ENCODE measurements around the gene COA1. TPM values are rescaled to one million over a fixed set of nuclear protein-coding genes. Genes with fewer than 3 reads are reported as not detected.

The COA1 gene
- total RNA-seq, 2 experiments from 2014 or later: 63.9 to 96.0 TPM

DNA sequence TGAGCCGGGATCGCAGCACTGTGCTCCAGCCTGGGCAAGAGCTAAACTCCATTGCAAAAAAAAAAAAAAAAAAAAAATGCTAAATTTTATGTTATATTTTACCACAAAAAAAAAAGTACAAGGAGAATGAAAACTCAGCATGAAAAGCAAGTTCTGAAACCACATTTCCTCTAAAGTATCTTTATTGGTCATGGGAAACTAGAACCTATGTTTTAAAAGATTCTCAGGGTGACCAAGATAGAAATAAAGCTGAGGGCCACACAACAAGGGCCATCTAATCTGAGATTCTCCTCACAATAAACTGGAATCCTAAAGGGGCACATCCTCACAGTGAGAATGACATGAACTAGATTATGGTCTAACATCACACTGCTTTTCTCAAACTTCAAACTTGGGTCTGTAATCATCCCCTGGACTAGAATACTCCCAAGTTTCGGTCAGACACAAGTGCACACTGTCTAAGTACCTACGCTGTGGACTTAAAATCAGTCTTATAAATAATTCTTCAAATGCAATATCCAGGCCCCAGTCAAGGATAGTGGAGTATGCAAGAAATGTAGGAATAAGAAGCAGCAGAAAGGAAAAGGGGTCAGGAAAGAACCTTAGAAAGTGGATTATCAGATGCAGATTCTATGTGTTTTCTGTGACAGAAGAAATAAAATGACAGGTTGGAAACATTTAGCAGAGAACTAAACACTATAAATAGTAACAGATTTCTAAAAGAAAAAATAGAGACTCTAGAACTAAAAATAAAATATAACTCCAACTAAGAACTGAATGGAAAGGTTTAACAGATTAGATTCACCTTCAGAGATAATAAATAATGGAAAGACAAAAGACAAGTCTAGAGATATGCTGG, 49.9 kb downstream of the COA1 start:
- TF ChIP-seq, protein P1, sequence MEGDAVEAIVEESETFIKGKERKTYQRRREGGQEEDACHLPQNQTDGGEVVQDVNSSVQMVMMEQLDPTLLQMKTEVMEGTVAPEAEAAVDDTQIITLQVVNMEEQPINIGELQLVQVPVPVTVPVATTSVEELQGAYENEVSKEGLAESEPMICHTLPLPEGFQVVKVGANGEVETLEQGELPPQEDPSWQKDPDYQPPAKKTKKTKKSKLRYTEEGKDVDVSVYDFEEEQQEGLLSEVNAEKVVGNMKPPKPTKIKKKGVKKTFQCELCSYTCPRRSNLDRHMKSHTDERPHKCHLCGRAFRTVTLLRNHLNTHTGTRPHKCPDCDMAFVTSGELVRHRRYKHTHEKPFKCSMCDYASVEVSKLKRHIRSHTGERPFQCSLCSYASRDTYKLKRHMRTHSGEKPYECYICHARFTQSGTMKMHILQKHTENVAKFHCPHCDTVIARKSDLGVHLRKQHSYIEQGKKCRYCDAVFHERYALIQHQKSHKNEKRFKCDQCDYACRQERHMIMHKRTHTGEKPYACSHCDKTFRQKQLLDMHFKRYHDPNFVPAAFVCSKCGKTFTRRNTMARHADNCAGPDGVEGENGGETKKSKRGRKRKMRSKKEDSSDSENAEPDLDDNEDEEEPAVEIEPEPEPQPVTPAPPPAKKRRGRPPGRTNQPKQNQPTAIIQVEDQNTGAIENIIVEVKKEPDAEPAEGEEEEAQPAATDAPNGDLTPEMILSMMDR (conservative IDR thresholded peaks at IDR 0.05; ENCODE audit: low read length): no peak
- no peak for TF ChIP-seq EZH2phosphoT487 (IDR thresholded peaks at IDR 0.05; ENCODE audit: borderline replicate concordance, low read depth, low read length)
- Histone ChIP-seq H3K27ac (ENCODE audit: low read depth, low read length, poor library complexity, severe bottlenecking) (no peak overlapping the region), H3K9me2 (ENCODE audit: insufficient read depth, low read length) (no peaks in the 10 kb centered on the region), H2AFZ (ENCODE audit: low read length) (no peak overlapping the region), H3K36me3 (ENCODE audit: insufficient read depth, low read length) (peaks cover 18% of the 10 kb centered on the region), H3K79me2 (ENCODE audit: insufficient read depth, low read depth, low read length) (peaks cover 87% of the 10 kb centered on the region), H3K4me3 (ENCODE audit: low read depth, low read length, poor library complexity, severe bottlenecking) (no peak overlapping the region), H3K9me3 (ENCODE audit: low read length) (peaks cover 23% of the 10 kb centered on the region; the same call in 1 of the 2 replicates), H3K4me1 (ENCODE audit: insufficient read depth, low read length, poor library complexity, severe bottlenecking) (peaks cover 12% of the 10 kb centered on the region), H4K20me1 (ENCODE audit: insufficient read depth, low read length) (no peaks in the 10 kb centered on the region), H3K4me2 (ENCODE audit: low read length) (no peak overlapping the region)
- BruUV-seq (replicated peaks): no TSS peak
- ChIA-PET CTCF (ENCODE audit: unreplicated experiment) (no interaction called here), POLR2A (interaction anchor here (0.5 to 1.9 kb wide), 4 partner anchors 10 to 1479 kb away, joined by 3 to 6 read pairs (median 4); no protein-coding TSS in a partner anchor)
- intact Hi-C loops (cut with micrococcal nuclease; ENCODE audit: unreplicated experiment): no loop called here
- no peak for DNase-seq (ENCODE audit: low spot score)

DNA sequence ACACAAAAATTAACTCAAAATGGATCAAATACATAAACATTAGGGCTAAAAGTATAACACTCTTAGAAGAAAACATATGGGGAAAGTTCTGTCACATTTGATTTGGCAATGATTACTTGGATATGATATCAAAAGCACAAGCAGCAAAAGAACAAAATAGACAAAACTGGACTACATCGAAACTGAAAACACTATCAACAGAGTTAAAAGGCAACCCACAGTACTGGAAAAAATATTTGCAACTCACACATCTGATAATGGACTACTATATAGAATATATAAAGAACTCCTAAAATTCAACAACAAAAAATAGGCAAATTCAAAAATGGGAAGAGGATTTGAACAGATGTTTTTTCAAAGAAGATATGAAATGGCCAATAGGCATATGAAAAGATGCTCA, 51.0 kb downstream of the COA1 start:
- Histone ChIP-seq H3K36me3 (ENCODE audit: insufficient read depth, low read length) (peaks cover 29% of the 10 kb centered on the region), H3K9me3 (ENCODE audit: low read length) (peaks cover 35% of the 10 kb centered on the region), H4K20me1 (ENCODE audit: insufficient read depth, low read length) (no peaks in the 10 kb centered on the region), H3K4me3 (ENCODE audit: low read depth, low read length, poor library complexity, severe bottlenecking) (no peak overlapping the region), H3K4me1 (ENCODE audit: insufficient read depth, low read length, poor library complexity, severe bottlenecking) (peaks cover 22% of the 10 kb centered on the region), H3K9me2 (ENCODE audit: insufficient read depth, low read length) (no peaks in the 10 kb centered on the region), H3K4me2 (ENCODE audit: low read length) (no peak overlapping the region), H3K27ac (ENCODE audit: low read depth, low read length, poor library complexity, severe bottlenecking) (no peak overlapping the region), H3K79me2 (ENCODE audit: insufficient read depth, low read depth, low read length) (peaks cover 91% of the 10 kb centered on the region), H2AFZ (ENCODE audit: low read length) (no peak overlapping the region)
- intact Hi-C loops (cut with micrococcal nuclease; ENCODE audit: unreplicated experiment): no loop called here
- no peak for TF ChIP-seq EZH2phosphoT487 (IDR thresholded peaks at IDR 0.05; ENCODE audit: borderline replicate concordance, low read depth, low read length)
- TF ChIP-seq, protein P1 (conservative IDR thresholded peaks at IDR 0.05; ENCODE audit: low read length): no peak
- no TSS peak for BruUV-seq (replicated peaks)
- ChIA-PET CTCF (ENCODE audit: unreplicated experiment) (no interaction called here), POLR2A (interaction anchor here (0.7 to 0.8 kb wide), 2 partner anchors 9 to 109 kb away, joined by 6 to 7 read pairs; no protein-coding TSS in a partner anchor)
- no peak for DNase-seq (ENCODE audit: low spot score)

DNA sequence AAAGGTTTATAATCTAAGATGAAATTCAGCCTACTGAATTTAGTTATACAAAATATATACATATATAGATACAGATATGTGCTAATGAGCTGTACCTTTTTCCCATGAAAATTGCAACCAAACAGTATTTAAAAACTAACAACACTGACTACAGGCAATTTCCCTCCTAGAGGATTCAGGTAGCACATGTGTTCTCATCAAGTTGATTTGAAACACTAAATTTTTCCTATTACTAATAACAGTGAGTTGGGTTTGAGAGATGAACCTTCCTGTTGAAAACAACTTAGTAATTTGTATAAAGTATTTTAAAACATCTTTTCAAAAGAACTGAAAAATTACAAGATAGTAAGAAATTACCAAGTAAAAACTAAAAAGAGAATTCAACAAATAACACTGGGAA, 51.5 kb downstream of the COA1 start:
- Histone ChIP-seq H3K27ac (ENCODE audit: low read depth, low read length, poor library complexity, severe bottlenecking) (no peak overlapping the region), H3K9me2 (ENCODE audit: insufficient read depth, low read length) (no peaks in the 10 kb centered on the region), H3K4me1 (ENCODE audit: insufficient read depth, low read length, poor library complexity, severe bottlenecking) (peaks cover 27% of the 10 kb centered on the region), H4K20me1 (ENCODE audit: insufficient read depth, low read length) (no peaks in the 10 kb centered on the region), H3K4me2 (ENCODE audit: low read length) (no peak overlapping the region), H3K36me3 (ENCODE audit: insufficient read depth, low read length) (peaks cover 33% of the 10 kb centered on the region), H3K9me3 (ENCODE audit: low read length) (peaks cover 39% of the 10 kb centered on the region), H3K79me2 (ENCODE audit: insufficient read depth, low read depth, low read length) (peaks cover 92% of the 10 kb centered on the region), H2AFZ (ENCODE audit: low read length) (no peak overlapping the region), H3K4me3 (ENCODE audit: low read depth, low read length, poor library complexity, severe bottlenecking) (no peak overlapping the region)
- CTCF ChIA-PET (ENCODE audit: unreplicated experiment): no interaction called here
- no peak for DNase-seq (ENCODE audit: low spot score)
- BruUV-seq (replicated peaks): no TSS peak
- TF ChIP-seq, protein P1 (conservative IDR thresholded peaks at IDR 0.05; ENCODE audit: low read length): no peak
- TF ChIP-seq EZH2phosphoT487 (IDR thresholded peaks at IDR 0.05; ENCODE audit: borderline replicate concordance, low read depth, low read length): no peak
- POLR2A ChIA-PET: interaction anchor here (0.7 to 0.8 kb wide), 2 partner anchors 10 to 109 kb away, joined by 6 to 7 read pairs; no protein-coding TSS in a partner anchor
- intact Hi-C loops (cut with micrococcal nuclease; ENCODE audit: unreplicated experiment): no loop called here
